SK-N-SH (cell line): Measurements from ENCODE around the gene WDR64. TPM values are rescaled to one million over a fixed set of nuclear protein-coding genes. Genes with fewer than 3 reads are reported as not detected.

Source experiments
- CTCF ChIA-PET: fragments of 300-600, 350-600 bp; formaldehyde crosslinking; extraction: SDS; loops from one replicate; lab custom pipeline; 2021; lab: Yijun Ruan, JAX
- POLR2A ChIA-PET: fragments of 350-600 bp; sonication (Branson Sonifier 250); formaldehyde crosslinking; extraction: SDS; loops from one replicate; lab custom pipeline; 2020; ENCODE audit warnings: antibody characterized with exemption, inconsistent platforms; lab: Yijun Ruan, JAX
- DNase-seq: peaks from one replicate; pipeline ENCODE4 v3.0.0; 2012
- H2AFZ ChIP-seq: fragments of 200-600 bp; sonication (generic); 2 replicates; pipeline ENCODE4 v1.8.1; 2016; ENCODE audit warnings: antibody characterized with exemption, mild to moderate bottlenecking, low read depth
- H3F3A ChIP-seq: fragments of 200-600 bp; sonication (generic); replicated peaks from 2 replicates; pipeline ENCODE3; 2016; ENCODE audit warnings: antibody characterized with exemption, mild to moderate bottlenecking; ENCODE audit not compliant: insufficient read depth
- H3K27ac ChIP-seq, 2 experiments: fragments of 200-500 bp in 1 of 2; fragments of 200-600 bp in 1 of 2; sonication (Bioruptor generic) in 1 of 2; sonication (generic), shearing (Covaris generic) in 1 of 2; 2 replicates each; pipeline versions ENCODE4 v1.5.1 to v1.6.1; 2014 to 2016; ENCODE audit warnings: low read depth in 2 of 2, inconsistent platforms in 1 of 2, low read length in 1 of 2, mild to moderate bottlenecking in 1 of 2, mixed read lengths in 1 of 2
- H3K27me3 ChIP-seq: fragments of 200-600 bp; sonication (generic), shearing (Covaris generic); 2 replicates; pipeline ENCODE4 v1.6.1; 2016; ENCODE audit warnings: mixed run types; ENCODE audit not compliant: insufficient read depth
- H3K36me3 ChIP-seq, 2 experiments: fragments of 200-500 bp in 1 of 2; fragments of 200-600 bp in 1 of 2; sonication (Bioruptor generic) in 1 of 2; sonication (generic) in 1 of 2; replicated peaks in 1 of 2; 2 replicates each; pipeline versions ENCODE3 to v1.5.1; 2014 to 2016; ENCODE audit warnings: low read length in 1 of 2, mild to moderate bottlenecking in 1 of 2; ENCODE audit not compliant: insufficient read depth in 2 of 2, control insufficient read depth in 1 of 2
- H3K4me1 ChIP-seq, 2 experiments: fragments of 200-500 bp in 1 of 2; fragments of 200-600 bp in 1 of 2; sonication (Bioruptor generic) in 1 of 2; sonication (generic), shearing (Covaris generic) in 1 of 2; 2 replicates each; pipeline versions ENCODE4 v1.5.1 to v1.6.1; 2014 to 2016; ENCODE audit warnings: low read depth in 1 of 2, low read length in 1 of 2, mixed run types in 1 of 2; ENCODE audit not compliant: insufficient read depth in 2 of 2, control insufficient read depth in 1 of 2
- H3K4me2 ChIP-seq: fragments of 200-600 bp; sonication (generic), shearing (Covaris generic); 2 replicates; pipeline ENCODE4 v1.6.1; 2017; ENCODE audit warnings: mixed run types
- H3K4me3 ChIP-seq, 2 experiments: fragments of 200-500 bp in 1 of 2; fragments of 200-600 bp in 1 of 2; sonication (Bioruptor generic) in 1 of 2; sonication (generic), shearing (Covaris generic) in 1 of 2; 2 replicates each; pipeline versions ENCODE4 v1.5.1 to v1.8.1; 2014 to 2016; ENCODE audit warnings: low read depth in 2 of 2, inconsistent platforms in 1 of 2, low read length in 1 of 2, mild to moderate bottlenecking in 1 of 2, mixed read lengths in 1 of 2, moderate library complexity in 1 of 2
- H3K79me2 ChIP-seq: fragments of 200-600 bp; sonication (generic); 2 replicates; pipeline ENCODE4 v1.8.1; 2017; ENCODE audit warnings: mild to moderate bottlenecking; ENCODE audit not compliant: insufficient read depth
- H3K9ac ChIP-seq: fragments of 200-600 bp; sonication (generic); 2 replicates; pipeline ENCODE4 v1.6.1; 2017; ENCODE audit warnings: mixed run types
- H3K9me2 ChIP-seq: fragments of 200-600 bp; sonication (generic); 2 replicates; pipeline ENCODE4 v1.6.1; 2017; ENCODE audit warnings: mixed run types
- H3K9me3 ChIP-seq: fragments of 200-600 bp; sonication (generic); 2 replicates; pipeline ENCODE4 v1.6.1; 2017; ENCODE audit warnings: mixed run types, mild to moderate bottlenecking, moderate library complexity
- H4K20me1 ChIP-seq: fragments of 200-600 bp; sonication (generic); 2 replicates; pipeline ENCODE4 v1.6.1; 2017; ENCODE audit warnings: mild to moderate bottlenecking, mixed run types; ENCODE audit not compliant: insufficient read depth
- CTCF ChIP-seq: fragments of 200-600 bp; sonication (generic); IDR thresholded peaks from 2 replicates; pipeline ENCODE4 v1.6.1; 2017; ENCODE audit warnings: antibody characterized with exemption, mild to moderate bottlenecking, moderate library complexity
- EZH2phosphoT487 ChIP-seq: fragments of 200-600 bp; sonication (generic); IDR thresholded peaks from 2 replicates; pipeline ENCODE4 v1.6.1; 2017; ENCODE audit warnings: low read depth, mixed run types, mild to moderate bottlenecking, antibody characterized with exemption, moderate library complexity, borderline replicate concordance
- FOXJ3 ChIP-seq: sonication (generic); formaldehyde crosslinking; IDR thresholded peaks from 2 replicates; pipeline ENCODE4 v1.5.1; 2020; ENCODE audit warnings: mild to moderate bottlenecking, missing genetic modification reagents
- GABPA ChIP-seq: IDR thresholded peaks from 2 replicates; pipeline ENCODE4 v1.4.0; 2012; ENCODE audit warnings: low read depth, mild to moderate bottlenecking
- IRF3 ChIP-seq: fragments of 150-350 bp; IDR thresholded peaks from 2 replicates; pipeline ENCODE4 v1.6.1; 2016; ENCODE audit warnings: mild to moderate bottlenecking, low read depth, low read length
- MXI1 ChIP-seq: IDR thresholded peaks from 2 replicates; pipeline ENCODE4 v1.6.1; 2012; ENCODE audit warnings: mild to moderate bottlenecking, low read depth, low read length, improper control_type of control experiment
- NFIC ChIP-seq: IDR thresholded peaks from 2 replicates; pipeline ENCODE4 v1.4.0; 2012; ENCODE audit warnings: borderline replicate concordance
- NRF1 ChIP-seq: IDR thresholded peaks from 2 replicates; pipeline ENCODE4 v1.6.1; 2012; ENCODE audit warnings: low read depth, mild to moderate bottlenecking, low read length
- PBX3 ChIP-seq: IDR thresholded peaks from 2 replicates; pipeline ENCODE4; 2012
- WGBS: methylation state at CpG from one replicate; pipeline ENCODE4 v1.1.6; 2017; ENCODE audit warnings: low lambda C conversion rate; 5-methylcytosine and 5-hydroxymethylcytosine counted together
- polyA plus RNA-seq, 3 experiments: library from polyadenylated mRNA; depleted of rRNA; stranded (reverse); fragments of >200 nt; gene quantifications; 2 replicates each; pipeline ENCODE4 v1.2.3, GENCODE V29; 2012
- TF ChIP-seq, protein P1 (sequence below): fragments of 150-350 bp; IDR thresholded peaks from 2 replicates; pipeline ENCODE4 v1.6.1; 2017; ENCODE audit warnings: antibody characterized with exemption, low read length, low read depth, borderline replicate concordance

Gene WDR64
- polyA plus RNA-seq, 1 of the 3 experiments (the other 2 are of a cell fraction), result not detected

- TF ChIP-seq PBX3, result no peak
- TF ChIP-seq, protein P1, sequence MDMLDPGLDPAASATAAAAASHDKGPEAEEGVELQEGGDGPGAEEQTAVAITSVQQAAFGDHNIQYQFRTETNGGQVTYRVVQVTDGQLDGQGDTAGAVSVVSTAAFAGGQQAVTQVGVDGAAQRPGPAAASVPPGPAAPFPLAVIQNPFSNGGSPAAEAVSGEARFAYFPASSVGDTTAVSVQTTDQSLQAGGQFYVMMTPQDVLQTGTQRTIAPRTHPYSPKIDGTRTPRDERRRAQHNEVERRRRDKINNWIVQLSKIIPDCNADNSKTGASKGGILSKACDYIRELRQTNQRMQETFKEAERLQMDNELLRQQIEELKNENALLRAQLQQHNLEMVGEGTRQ, result no peak
- TF ChIP-seq EZH2phosphoT487, result no peak
- peak; percentile 79 for TF ChIP-seq FOXJ3
- no peak for TF ChIP-seq NRF1
- TF ChIP-seq MXI1, result peak; percentile 99
- no peak for TF ChIP-seq NFIC
- no peak for TF ChIP-seq IRF3
- TF ChIP-seq GABPA, result peak; percentile 89
- TF ChIP-seq, all 33 proteins: peak for 12
Measured at GRCh38 chr1:241847796-241848685, 196.0 kb downstream of the WDR64 start, which contains the start of gene EXO1 (continued).

GRCh38 chr1:241848686-241849344, 196.7 kb downstream of the WDR64 start:
- no peaks in the 10 kb centered on the region for H3K27me3 ChIP-seq
- H3F3A ChIP-seq, result no peaks in the 10 kb centered on the region
- H4K20me1 ChIP-seq, result no peaks in the 10 kb centered on the region
- no peak for DNase-seq
- H3K9me3 ChIP-seq, result no peaks in the 10 kb centered on the region
- no peaks in the 10 kb centered on the region for H3K9me2 ChIP-seq
- H3K27ac ChIP-seq, result peak overlapping the region in 1 of 2 experiments; percentile 100; a peak in 3 of 4 replicates
- 1% methylated on average over 13 of the region's 13 CpGs for WGBS
- peaks cover 0 to 17% of the 10 kb centered on the region in 2 experiments; a peak in 2 of 4 replicates for H3K4me1 ChIP-seq
- peak overlapping the region; percentile 97 for H2AFZ ChIP-seq
- peaks cover 4 to 12% of the 10 kb centered on the region in 2 experiments for H3K36me3 ChIP-seq
- H3K4me2 ChIP-seq, result peak overlapping the region; percentile 97
- H3K4me3 ChIP-seq, result peak overlapping the region; percentile 96 to 99
- POLR2A ChIA-PET, result interaction anchor here (1.5 kb wide), 1 partner anchor 239 kb away, joined by 4 read pairs; no protein-coding TSS in a partner anchor
- no peak for TF ChIP-seq NFIC
- no peak for TF ChIP-seq MXI1
- no peak for TF ChIP-seq CTCF
- no peak for TF ChIP-seq NRF1
- TF ChIP-seq, all 33 proteins: peak for 0
- H3K9ac ChIP-seq, result peak overlapping the region; percentile 85
- H3K79me2 ChIP-seq, result peaks cover 12% of the 10 kb centered on the region
- CTCF ChIA-PET, result interaction anchor here (1.2 to 5.6 kb wide), 4 partner anchors 9 to 238 kb away, joined by 3 to 36 read pairs (median 4); no protein-coding TSS in a partner anchor
